MM.1S (cell line): ENCODE measurements around the gene PLEKHG7.

Source experiments
- CTCF ChIP-seq: fragments of 300-600 bp; sonication (generic); IDR thresholded peaks from 2 replicates; pipeline ENCODE4 v1.5.1; 2016; ENCODE audit warnings: antibody characterized with exemption, low read length, mixed read lengths
- EZH2 ChIP-seq: fragments of 300-600 bp; sonication (generic); optimal IDR thresholded peaks from 2 replicates; pipeline ENCODE3; 2017; ENCODE audit warnings: low read depth, mild to moderate bottlenecking, antibody characterized with exemption, low read length, mixed read lengths

- TF ChIP-seq EZH2: no peak
- no peak for TF ChIP-seq CTCF
Observed at GRCh38 chr12:92715625-92716024, 12.8 kb downstream of the PLEKHG7 start.
